Measurements from ENCODE around the gene CPM. TPM values are rescaled to one million over a fixed set of nuclear protein-coding genes. Genes with fewer than 3 reads are reported as not detected.

Gene CPM
- polyA plus RNA-seq, 2 of the 4 experiments (the other 2 are of a cell fraction): 3.7 to 6.8 TPM

GRCh38 chr12:68978678-68979077, 45.7 kb upstream of the CPM start:
- H3K4me1 ChIP-seq: peaks cover 11% of the 10 kb centered on the region; the same call in 1 of the 3 replicates
- WGBS (ENCODE audit: missing lambda C conversion rate): 91% methylated on average over 2 of the region's 2 CpGs
- DNase-seq (ENCODE audit: low read depth in 1 of 2, low spot score in 1 of 2) (no peak), ATAC-seq (no peak), FAIRE-seq (no peak)
- H3K27ac ChIP-seq: no peak overlapping the region
- CTCF ChIA-PET: no interaction called here
- no peak overlapping the region for H3K4me3 ChIP-seq
- POLR2A ChIA-PET: no interaction called here
- H3K4me2 ChIP-seq: no peak overlapping the region
- H3K9me3 ChIP-seq: peaks cover 6% of the 10 kb centered on the region
- TF ChIP-seq POLR2AphosphoS2 (conservative IDR thresholded peaks at IDR 0.05; ENCODE audit: low read length) (no peak), ATOH8 (CRISPR knock-in tag; IDR thresholded peaks at IDR 0.05; ENCODE audit: low read depth) (no peak)

GRCh38 chr12:68977909-68978610, 45.1 kb upstream of the CPM start:
- no peak for FAIRE-seq
- TF ChIP-seq TP53 (CRISPR knock-in tag; IDR thresholded peaks at IDR 0.05) (no peak), RCOR1 (IDR thresholded peaks at IDR 0.05; ENCODE audit: low read depth, low read length) (no peak), POLR2AphosphoS2 (conservative IDR thresholded peaks at IDR 0.05; ENCODE audit: low read length) (no peak), SMC3 (IDR thresholded peaks at IDR 0.05) (no peak), JUN (IDR thresholded peaks at IDR 0.05) (no peak)
- ATAC-seq: no peak
- Histone ChIP-seq H3K9me3 (peaks cover 2% of the 10 kb centered on the region), H3K4me3 (no peak overlapping the region), H3K4me2 (no peak overlapping the region), H3K27ac (no peak overlapping the region), H3K4me1 (peaks cover 11% of the 10 kb centered on the region; the same call in 1 of the 3 replicates)
- 94% methylated on average over 1 of the region's 1 CpG for WGBS (ENCODE audit: missing lambda C conversion rate)
- POLR2A ChIA-PET: no interaction called here
- DNase-seq (ENCODE audit: low read depth in 1 of 2, low spot score in 1 of 2): no peak
- CTCF ChIA-PET: interaction anchor here (0.8 kb wide), 1 partner anchor 23 kb away, joined by 3 read pairs; no protein-coding TSS in a partner anchor

- CTCF ChIA-PET: interaction anchor here (0.8 kb wide), 1 partner anchor 22 kb away, joined by 3 read pairs; no protein-coding TSS in a partner anchor
- FAIRE-seq (no peak), DNase-seq (ENCODE audit: low read depth in 1 of 2, low spot score in 1 of 2) (no peak), ATAC-seq (no peak)
- H3K9me3 ChIP-seq: no peaks in the 10 kb centered on the region; the same call in 2 of the 3 replicates
- no peak overlapping the region for H3K4me3 ChIP-seq
- WGBS (ENCODE audit: missing lambda C conversion rate): 75% methylated on average over 3 of the region's 3 CpGs
- H3K27ac ChIP-seq: no peak overlapping the region
- no peak for TF ChIP-seq ELK1 (IDR thresholded peaks at IDR 0.05; ENCODE audit: low read depth, low read length)
- no peak for TF ChIP-seq SREBF2 (IDR thresholded peaks at IDR 0.05)
- TF ChIP-seq MYC (IDR thresholded peaks at IDR 0.05; ENCODE audit: borderline replicate concordance, low read length): no peak
- peaks cover 11% of the 10 kb centered on the region; the same call in 1 of the 3 replicates for H3K4me1 ChIP-seq
- POLR2A ChIA-PET: interaction anchor here (0.6 kb wide), 1 partner anchor 1604 kb away, joined by 3 read pairs; no protein-coding TSS in a partner anchor
- H3K4me2 ChIP-seq: peak overlapping the region; percentile 18; the same call in 1 of the 3 replicates
Observed at GRCh38 chr12:68977335-68977734, 44.4 kb upstream of the CPM start.

GRCh38 chr12:68976395-68976841, 43.4 kb upstream of the CPM start:
- CTCF ChIA-PET: no interaction called here
- peak overlapping the region; percentile 18; the same call in 2 of the 3 replicates for H3K4me2 ChIP-seq
- POLR2A ChIA-PET: interaction anchor here (0.6 kb wide), 1 partner anchor 1603 kb away, joined by 3 read pairs; no protein-coding TSS in a partner anchor
- ATAC-seq (no peak; a peak in 2 of 6 replicates), FAIRE-seq (no peak), DNase-seq (ENCODE audit: low read depth in 1 of 2, low spot score in 1 of 2) (no peak)
- H3K27ac ChIP-seq: no peak overlapping the region
- H3K4me1 ChIP-seq: peaks cover 17% of the 10 kb centered on the region; the same call in 2 of the 3 replicates
- no peaks in the 10 kb centered on the region for H3K9me3 ChIP-seq
- WGBS (ENCODE audit: missing lambda C conversion rate): 81% methylated on average over 2 of the region's 2 CpGs
- no peak for TF ChIP-seq HEYL (CRISPR knock-in tag; IDR thresholded peaks at IDR 0.05)
- TF ChIP-seq KDM1A (IDR thresholded peaks at IDR 0.05; ENCODE audit: low read depth): no peak
- TF ChIP-seq PHF8 (IDR thresholded peaks at IDR 0.05; ENCODE audit: borderline replicate concordance, low read depth): no peak
- no peak for TF ChIP-seq ZFP36 (IDR thresholded peaks at IDR 0.05; ENCODE audit: borderline replicate concordance, partially characterized antibody)
- no peak for TF ChIP-seq RFX5 (IDR thresholded peaks at IDR 0.05)
- no peak for TF ChIP-seq TFCP2L1 (CRISPR knock-in tag; IDR thresholded peaks at IDR 0.05)
- TF ChIP-seq TP53 (CRISPR knock-in tag; IDR thresholded peaks at IDR 0.05): no peak
- no peak for TF ChIP-seq SMC3 (IDR thresholded peaks at IDR 0.05)
- no peak for TF ChIP-seq ZSCAN20 (CRISPR knock-in tag; IDR thresholded peaks at IDR 0.05)
- no peak for TF ChIP-seq USF2 (IDR thresholded peaks at IDR 0.05)
- TF ChIP-seq JUNB (IDR thresholded peaks at IDR 0.05): no peak
- H3K4me3 ChIP-seq: no peak overlapping the region

Data from A549 (cell line).